Bronchus fibroblast of lung (primary cell): Measurements from ENCODE around the gene MUC2. TPM values are rescaled to one million over a fixed set of nuclear protein-coding genes. Genes with fewer than 3 reads are reported as not detected.

ENCODE experiments used
- total RNA-seq: library from RNA; depleted of rRNA; stranded (reverse); fragments of >200 nt; gene quantifications from 2 replicates; pipeline ENCODE4 v1.2.3, GENCODE V29; 2015

The MUC2 gene
- not detected in 2 replicates for total RNA-seq

DNA sequence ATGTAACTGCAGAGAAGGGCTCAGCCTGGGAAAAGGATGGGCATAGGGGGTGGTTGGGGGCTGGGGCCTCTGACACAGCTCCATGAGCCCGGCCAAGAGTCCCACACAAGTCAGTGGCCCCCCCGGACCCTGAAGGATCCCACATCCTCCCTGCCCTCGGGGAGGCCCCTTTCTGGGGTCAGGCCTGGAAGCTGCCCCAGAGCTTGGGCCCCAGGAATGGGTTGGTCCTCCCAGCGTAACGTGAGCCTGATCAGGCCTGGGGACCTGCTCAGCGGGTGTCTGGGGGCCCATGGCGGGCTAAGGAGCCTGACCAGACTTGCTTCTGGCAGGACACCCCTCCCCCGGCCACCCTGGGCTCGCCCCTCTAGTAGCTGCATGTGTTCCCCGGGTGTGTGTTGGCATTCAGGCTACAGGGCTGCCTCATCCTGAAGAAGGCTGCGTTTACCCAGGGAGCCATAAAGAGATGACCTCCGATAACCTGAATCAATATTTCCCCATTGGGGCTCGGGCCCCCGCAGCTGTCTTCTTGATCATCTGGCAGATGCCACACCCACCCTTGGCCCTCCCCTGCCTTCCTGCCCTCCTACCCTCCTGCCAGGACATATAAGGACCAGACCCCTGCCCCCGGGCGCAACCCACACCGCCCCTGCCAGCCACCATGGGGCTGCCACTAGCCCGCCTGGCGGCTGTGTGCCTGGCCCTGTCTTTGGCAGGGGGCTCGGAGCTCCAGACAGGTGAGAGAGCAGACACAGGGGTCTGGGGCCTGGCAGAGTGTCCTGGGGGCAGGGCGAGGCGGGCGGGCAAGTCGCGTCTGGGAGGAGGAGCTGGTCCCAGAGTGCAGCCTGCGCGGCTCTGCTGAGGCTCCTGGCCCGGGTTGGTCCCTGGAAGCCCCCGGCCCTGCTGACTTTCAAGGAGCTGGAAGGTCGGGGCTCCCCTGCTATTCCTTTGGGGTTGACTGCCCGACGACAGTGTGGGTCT lies at the start of gene MUC2:
TSS of gene MUC2 (plus strand) at position 631 of the 978 bp plus-strand sequence.

GRCh38 chr11:1036303-1036923 lies 38.3 kb upstream of the MUC2 start, which contains the start of gene MUC6:
Gene MUC6, minus strand, starts transcription at chr11:1036718. Its CDS starts 63 bp downstream, at chr11:1036655.

Other genes with a start within 250 kb of the MUC2 start
- gene CRACR2B, start 247.0 kb upstream of the MUC2 start, total RNA-seq: 3.0 and 6.1 TPM in 2 replicates
- gene CD151, start 241.9 kb upstream of the MUC2 start, total RNA-seq: 585 and 606 TPM in 2 replicates
- gene POLR2L, start 232.3 kb upstream of the MUC2 start, total RNA-seq: 290 and 350 TPM in 2 replicates
- 186 and 200 TPM in 2 replicates for gene TSPAN4, start 232.0 kb upstream of the MUC2 start, total RNA-seq
- 70.1 and 73.7 TPM in 2 replicates for gene CHID1, start 164.1 kb upstream of the MUC2 start, total RNA-seq
- gene AP2A2, start 149.0 kb upstream of the MUC2 start, total RNA-seq: 42.9 and 43.7 TPM in 2 replicates
- not detected in 2 replicates for gene MUC6, start 38.2 kb upstream of the MUC2 start, total RNA-seq
- gene MUC5AC, start 83.1 kb downstream of the MUC2 start, total RNA-seq: not detected in 2 replicates
- not detected in 2 replicates for gene MUC5B, start 148.2 kb downstream of the MUC2 start, total RNA-seq
- gene TOLLIP, start 234.8 kb downstream of the MUC2 start, total RNA-seq: 22.0 and 27.8 TPM in 2 replicates